ENCODE data around the gene CPNE2. TPM values are rescaled to one million over a fixed set of nuclear protein-coding genes. Genes with fewer than 3 reads are reported as not detected.

Gene CPNE2
- 50.2 and 55.0 TPM in 2 replicates for total RNA-seq

DNA sequence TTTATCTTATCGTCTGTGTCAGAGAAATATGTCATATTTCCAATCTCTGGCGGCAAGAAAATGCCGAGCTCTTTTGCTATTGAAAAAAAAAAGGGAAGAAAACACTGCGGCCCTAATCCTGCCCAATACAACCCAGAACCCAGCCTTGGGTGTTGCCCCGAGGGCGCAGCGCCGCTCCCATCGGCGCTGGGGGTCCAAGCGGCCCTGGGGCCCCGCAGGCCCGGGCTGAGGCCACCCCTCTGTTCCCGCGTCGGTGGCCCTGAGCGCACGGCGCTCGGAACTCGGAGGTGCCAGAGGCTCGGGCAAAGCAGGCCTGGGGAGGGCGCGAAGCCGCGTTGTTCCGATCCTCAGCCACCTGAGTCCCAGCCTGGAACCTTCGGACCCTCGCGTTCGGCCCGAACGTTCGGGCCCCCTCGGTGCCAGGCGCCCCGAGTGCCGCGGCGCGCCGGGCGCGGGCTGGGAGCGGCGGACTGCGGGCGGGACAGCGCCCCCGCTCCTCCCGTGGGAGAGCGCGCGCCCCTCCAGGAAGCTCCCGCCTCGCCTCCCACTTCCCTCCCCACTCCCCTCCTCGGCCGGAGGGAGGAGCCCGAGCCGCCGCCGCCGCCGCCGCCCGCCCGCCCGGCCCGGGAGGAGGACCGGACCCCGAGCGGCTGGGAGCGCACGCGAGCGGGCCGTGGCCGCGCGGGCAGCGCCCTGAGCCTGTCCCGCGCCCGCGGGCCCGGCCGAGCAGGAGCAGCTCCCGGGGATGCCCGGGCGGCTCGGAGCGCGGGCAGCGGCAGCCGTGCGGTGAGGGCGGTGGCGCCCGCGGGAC lies at the start of gene CPNE2:
CPNE2 (plus strand) TSS at position 609 of the 811 bp plus-strand sequence. CDS start 18,160 bp downstream, outside the sequence.

DNA sequence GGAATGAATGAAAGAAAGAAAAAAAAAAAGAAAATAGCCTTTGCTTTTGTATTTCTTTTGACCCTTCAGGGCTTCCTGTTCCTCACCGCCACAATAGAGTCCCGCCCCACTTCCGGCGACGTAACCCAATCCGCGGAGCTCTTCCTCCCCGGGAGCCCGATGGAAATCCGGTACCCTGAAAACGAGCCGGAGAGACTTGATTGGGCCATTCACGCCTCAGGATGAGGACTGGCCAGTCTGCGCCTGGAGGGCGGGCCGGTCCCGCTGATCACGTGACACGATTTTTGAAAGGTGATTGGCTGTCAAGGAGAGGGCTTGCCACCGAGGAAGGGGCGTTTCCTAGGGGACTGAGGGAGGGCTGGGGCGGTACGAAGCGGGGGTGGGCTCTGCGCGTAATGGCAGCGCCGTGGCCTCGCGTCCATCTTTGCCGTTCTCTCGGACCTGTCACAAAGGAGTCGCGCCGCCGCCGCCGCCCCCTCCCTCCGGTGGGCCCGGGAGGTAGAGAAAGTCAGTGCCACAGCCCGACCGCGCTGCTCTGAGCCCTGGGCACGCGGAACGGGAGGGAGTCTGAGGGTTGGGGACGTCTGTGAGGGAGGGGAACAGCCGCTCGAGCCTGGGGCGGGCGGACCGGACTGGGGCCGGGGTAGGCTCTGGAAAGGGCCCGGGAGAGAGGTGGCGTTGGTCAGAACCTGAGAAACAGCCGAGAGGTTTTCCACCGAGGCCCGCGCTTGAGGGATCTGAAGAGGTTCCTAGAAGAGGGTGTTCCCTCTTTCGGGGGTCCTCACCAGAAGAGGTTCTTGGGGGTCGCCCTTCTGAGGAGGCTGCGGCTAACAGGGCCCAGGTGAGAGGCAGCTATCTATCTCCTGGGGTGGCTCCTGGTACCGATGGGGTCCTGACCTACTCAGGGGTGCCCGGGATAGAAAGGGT lies 93.8 kb downstream of the CPNE2 start, which contains the start of the genes PSME3IP1 and RSPRY1:
PSME3IP1 (minus strand) TSS at position 95 of the 927 bp plus-strand sequence. CDS start 12,185 bp downstream, outside the sequence.
RSPRY1 (plus strand) TSS at position 385 of the 927 bp plus-strand sequence. CDS start 18,330 bp downstream, outside the sequence.

Other genes with a start within 250 kb of the CPNE2 start
- 0.09 TPM in 1 of 2 replicates, not detected in the other for gene SLC12A3, start 227.4 kb upstream of the CPNE2 start, total RNA-seq
- 126 and 160 TPM in 2 replicates for gene HERPUD1, start 160.4 kb upstream of the CPNE2 start, total RNA-seq
- gene CETP, start 130.6 kb upstream of the CPNE2 start, total RNA-seq: 34.1 and 41.9 TPM in 2 replicates
- gene NLRC5, start 103.0 kb upstream of the CPNE2 start, total RNA-seq: 6.4 and 11.2 TPM in 2 replicates
- 47.6 and 69.2 TPM in 2 replicates for gene PSME3IP1, start 93.5 kb downstream of the CPNE2 start, total RNA-seq
- gene RSPRY1, start 93.7 kb downstream of the CPNE2 start, total RNA-seq: 39.3 and 44.0 TPM in 2 replicates
- gene ARL2BP, start 152.7 kb downstream of the CPNE2 start, total RNA-seq: 40.7 and 50.2 TPM in 2 replicates
- gene PLLP, start 192.1 kb downstream of the CPNE2 start, total RNA-seq: 2.7 and 3.5 TPM in 2 replicates